ENCODE measurements around the gene PIK3R6.

- TF ChIP-seq CTCF (IDR thresholded peaks at IDR 0.05; ENCODE audit: low read depth, low read length) = no peak
- no peak for TF ChIP-seq POLR2A (IDR thresholded peaks at IDR 0.05; ENCODE audit: extremely low read depth, insufficient read length)
Observed at GRCh38 chr17:8884336-8884990, 17.0 kb upstream of the PIK3R6 start.

Data from NB4 (cell line).